H7 (cell line): ENCODE data around the gene FAM107B. TPM values are rescaled to one million over a fixed set of nuclear protein-coding genes. Genes with fewer than 3 reads are reported as not detected.
A peak's percentile ranks its signal among the peaks of the same experiment; 100 is the strongest.
"Not testable (repeated sequence)": the region's sequence is repeated elsewhere in the genome, so short reads cannot be mapped to it uniquely, and the experiment has no call there.

Experiments used
- DNase-seq: peaks from one replicate; pipeline ENCODE4 v3.0.0; 2012
- H3K27me3 ChIP-seq: 2 replicates; pipeline ENCODE4 v1.6.0; 2011; ENCODE audit warnings: mild to moderate bottlenecking, low read length; ENCODE audit not compliant: control insufficient read depth, insufficient read depth
- H3K36me3 ChIP-seq: replicated peaks from 2 replicates; pipeline ENCODE4 v1.5.1; 2011; ENCODE audit warnings: low read length; ENCODE audit not compliant: control insufficient read depth, insufficient read depth
- H3K4me3 ChIP-seq: 2 replicates; pipeline ENCODE4 v1.5.1; 2011; ENCODE audit warnings: low read depth, mild to moderate bottlenecking, control low read depth, low read length, moderate library complexity; ENCODE audit not compliant: insufficient read depth
- total RNA-seq: library from RNA; depleted of rRNA; stranded (reverse); fragments of >200 nt; shearing (Covaris generic); gene quantifications from 2 replicates; pipeline ENCODE4 v1.2.3, GENCODE V29; 2014; rRNA removed

FAM107B gene
- total RNA-seq: 10.1 and 11.3 TPM in 2 replicates

DNA sequence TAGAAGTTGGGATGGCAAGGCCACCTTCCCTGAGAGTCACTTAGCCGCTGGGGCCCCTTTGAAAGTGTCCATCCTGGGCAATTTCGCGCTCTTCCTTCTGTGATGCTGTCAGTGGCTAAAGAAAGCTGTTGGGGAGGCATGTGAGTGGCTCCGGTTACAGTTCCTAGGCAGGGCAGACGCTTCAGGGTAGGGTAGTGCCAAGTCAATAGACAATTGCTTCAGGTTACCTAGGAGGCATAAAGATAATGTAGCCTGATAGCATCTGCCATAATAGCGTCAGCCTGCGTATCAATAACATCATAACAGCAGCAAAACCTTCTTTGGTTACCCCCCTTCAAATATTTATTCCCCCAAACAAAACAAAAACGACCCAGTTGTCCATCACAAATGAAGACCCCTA is at the start of gene FAM107B:
FAM107B (minus strand) TSS at position 101 of the 400 bp plus-strand sequence. CDS start 234 bp downstream, outside the sequence.
- no peak for DNase-seq
- Histone ChIP-seq H3K36me3 (no peaks in the 10 kb centered on the region), H3K27me3 (no peaks in the 10 kb centered on the region), H3K4me3 (no peak within 1 kb of the TSS)

DNA sequence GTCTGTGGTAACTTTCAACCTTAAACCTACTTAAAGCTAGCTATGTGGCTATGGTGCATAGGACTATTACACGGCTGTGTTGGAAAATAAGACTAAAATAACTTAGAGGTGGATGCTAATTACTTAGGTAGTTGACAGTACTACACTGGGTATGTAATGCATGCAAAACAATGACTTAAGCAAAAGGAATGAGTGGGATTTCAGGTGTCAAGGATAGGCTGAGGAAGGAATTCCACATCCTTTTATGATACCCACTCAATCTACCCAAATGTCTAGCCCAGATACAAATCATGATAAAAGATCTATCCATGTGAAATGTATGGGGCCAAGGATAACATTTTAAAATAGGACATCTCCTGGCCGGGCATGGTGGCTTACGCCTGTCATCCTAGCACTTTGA is 49.3 kb upstream of the FAM107B start:
- Histone ChIP-seq H3K4me3 (no peak overlapping the region), H3K27me3 (no peaks in the 10 kb centered on the region), H3K36me3 (no peaks in the 10 kb centered on the region)
- no peak for DNase-seq

DNA sequence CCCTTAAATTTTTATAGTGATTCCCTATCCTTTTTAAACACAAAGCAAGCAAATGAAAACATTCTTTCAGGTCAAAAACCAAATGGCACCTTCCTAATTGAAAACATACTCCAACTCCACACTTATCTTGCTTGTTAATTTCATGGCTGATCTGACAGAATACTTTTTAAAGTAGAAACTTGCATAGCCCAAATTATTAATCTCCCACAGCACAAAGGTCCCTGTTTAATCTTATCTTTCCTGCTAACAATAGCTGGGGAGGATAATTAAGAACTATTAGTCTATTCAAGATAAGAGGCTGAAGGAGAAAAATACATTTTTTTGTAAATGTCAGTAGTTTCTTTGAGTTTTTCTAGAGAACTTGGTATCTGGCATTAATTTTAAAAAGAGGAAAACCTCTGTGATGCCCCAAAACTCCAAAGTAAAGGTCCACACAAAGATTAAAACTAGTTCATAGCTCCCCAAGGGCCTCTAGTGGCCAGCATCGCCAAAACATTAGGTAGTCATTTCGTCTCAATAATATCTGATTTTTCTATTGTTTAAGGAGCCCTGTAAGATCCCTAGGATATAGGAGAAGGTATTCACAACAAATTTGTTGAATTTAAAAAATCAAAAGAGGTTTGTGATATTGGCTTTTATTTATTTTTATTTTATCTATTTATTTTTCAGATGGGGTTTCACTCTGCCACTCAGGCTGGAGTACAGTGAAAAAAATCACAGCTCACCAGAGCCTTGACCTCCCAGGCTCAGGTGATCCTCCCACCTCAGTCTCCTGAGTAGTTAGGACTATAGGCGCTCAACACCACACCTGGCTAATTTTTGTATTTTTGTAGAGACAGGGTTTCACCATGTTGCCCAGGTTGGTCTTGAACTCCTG is 48.4 kb upstream of the FAM107B start:
- DNase-seq: peak; percentile 50
- H3K36me3 ChIP-seq: no peaks in the 10 kb centered on the region
- no peak overlapping the region for H3K4me3 ChIP-seq
- H3K27me3 ChIP-seq: no peaks in the 10 kb centered on the region

DNA sequence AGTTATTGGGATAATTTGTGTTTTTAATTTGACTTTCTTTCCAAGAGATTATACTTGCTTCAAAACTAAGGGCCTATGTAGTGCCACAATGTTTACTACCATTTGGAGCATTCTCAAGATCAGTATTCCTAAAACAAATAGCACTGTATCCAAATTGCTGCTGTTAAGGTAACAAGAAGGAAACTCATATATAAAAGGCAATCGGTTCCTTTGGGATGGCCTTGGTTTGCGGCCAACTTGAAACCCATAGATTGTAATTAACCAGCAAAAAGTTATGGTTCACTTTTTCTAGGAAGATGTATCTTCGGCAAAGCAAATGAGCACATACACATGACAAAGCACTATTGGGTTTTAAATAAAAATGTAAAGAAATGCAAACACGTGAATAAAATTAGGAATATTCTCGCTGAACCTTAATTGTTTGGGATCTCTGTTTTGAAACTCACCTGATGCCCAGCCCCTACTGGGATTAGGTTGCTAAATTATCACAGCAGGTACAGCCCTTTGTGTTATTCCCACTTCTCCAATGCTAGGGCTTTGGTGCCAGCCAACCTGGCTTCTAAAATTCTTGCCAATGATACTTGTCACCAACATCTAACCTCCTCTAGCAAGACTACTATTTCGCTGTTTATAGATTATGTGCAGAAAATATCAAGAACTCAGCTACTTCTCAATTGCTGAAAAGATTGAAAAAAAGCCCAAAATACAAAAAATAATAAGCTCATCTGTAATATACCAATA is 47.1 kb upstream of the FAM107B start:
- H3K27me3 ChIP-seq: no peaks in the 10 kb centered on the region
- no peak overlapping the region for H3K4me3 ChIP-seq
- H3K36me3 ChIP-seq: no peaks in the 10 kb centered on the region
- DNase-seq: no peak

DNA sequence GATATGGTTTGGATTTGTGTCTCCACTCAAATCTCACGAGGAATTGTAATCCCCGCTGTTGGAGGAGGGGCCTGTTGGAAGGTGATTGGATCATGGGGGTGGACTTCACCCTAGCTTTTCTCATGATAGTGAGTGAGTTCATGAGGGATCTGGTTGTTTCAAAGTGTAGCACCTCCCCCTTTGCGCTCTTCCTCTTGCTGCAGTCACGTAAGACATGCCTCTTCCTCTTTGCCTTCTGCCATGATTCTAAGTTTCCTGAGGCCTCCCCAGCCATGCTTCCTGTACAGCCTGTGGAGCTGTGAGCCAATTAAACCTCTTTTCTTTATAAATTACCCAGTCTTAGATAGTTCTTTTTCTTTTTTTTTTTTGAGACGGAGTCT is 46.1 kb upstream of the FAM107B start:
- Histone ChIP-seq H3K4me3 (no peak overlapping the region), H3K36me3 (no peaks in the 10 kb centered on the region), H3K27me3 (no peaks in the 10 kb centered on the region)
- DNase-seq: no peak

DNA sequence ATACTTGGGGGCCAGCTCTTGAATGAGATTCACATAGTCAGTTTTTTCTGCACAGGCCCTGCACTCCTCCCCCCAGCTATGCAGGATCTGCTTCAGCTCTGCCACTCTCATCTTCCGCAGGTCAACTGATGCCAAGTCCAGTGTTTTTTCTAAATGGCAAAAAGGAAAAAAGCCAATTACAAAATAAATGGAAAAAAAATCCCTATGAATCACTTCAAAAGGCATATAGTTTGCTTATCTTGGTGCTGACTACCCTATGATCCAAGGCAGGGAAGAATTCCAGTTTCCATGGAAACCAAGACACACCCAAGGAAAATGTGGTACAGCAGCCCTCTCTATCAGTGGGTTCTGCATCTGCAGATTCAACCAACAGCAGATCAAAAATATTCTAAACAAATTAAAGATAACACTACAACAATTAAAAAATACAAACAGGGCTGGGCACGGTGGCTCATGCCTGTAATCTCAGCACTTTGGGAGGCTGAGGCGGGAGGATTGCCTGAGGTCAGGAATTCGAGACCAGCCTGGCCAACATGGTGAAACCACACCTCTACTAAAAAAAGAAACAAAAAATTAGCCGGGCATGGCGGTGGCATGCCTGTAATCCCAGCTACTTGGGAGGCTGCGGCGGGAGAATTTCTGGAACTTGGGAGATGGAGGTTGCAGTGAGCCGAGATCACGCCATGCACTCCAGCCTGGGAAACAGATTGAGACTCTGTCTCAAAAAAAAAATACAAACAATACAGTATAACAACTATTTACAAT is 45.5 kb upstream of the FAM107B start:
- no peaks in the 10 kb centered on the region for H3K27me3 ChIP-seq
- H3K4me3 ChIP-seq: no peak overlapping the region
- no peak for DNase-seq
- H3K36me3 ChIP-seq: no peaks in the 10 kb centered on the region

DNA sequence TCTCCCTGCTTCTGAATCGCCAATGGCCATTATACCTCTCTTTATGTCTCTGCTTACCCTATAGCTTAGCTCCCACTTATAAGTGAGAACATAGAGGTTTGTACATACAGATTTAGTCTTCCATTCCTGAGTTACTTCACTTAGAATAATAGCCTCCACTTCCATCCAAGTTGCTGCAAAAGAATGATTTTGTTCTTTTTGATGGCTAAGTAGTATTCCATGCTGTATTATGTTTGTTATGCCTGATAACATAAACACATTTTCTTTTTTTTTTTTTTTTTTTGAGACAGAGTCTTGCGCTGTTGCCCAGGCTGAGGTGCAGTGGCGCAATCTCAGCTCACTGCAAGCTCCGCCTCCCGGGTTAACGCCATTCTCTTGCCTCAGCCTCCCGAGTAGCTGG is 42.0 kb upstream of the FAM107B start:
- H3K4me3 ChIP-seq, DNase-seq, H3K27me3 ChIP-seq, H3K36me3 ChIP-seq: not testable (repeated sequence)

DNA sequence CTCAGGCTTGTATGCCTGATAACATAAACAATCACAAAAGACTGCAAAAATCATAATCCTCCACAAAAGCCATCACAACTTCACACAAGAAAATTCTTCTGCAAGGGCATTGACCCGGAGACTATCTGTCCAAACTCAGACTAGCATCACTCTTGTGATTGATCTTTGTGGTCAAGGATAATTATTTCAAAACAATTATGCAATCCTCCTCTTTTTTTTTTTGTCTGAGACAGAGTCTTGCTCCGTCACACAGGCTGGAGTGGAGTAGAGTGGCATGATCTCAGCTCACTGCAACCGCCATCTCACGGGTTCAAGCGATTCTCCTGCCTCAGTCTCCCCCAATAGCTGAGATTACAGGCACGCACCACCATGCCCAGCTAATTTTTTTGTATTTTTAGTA is 41.0 kb upstream of the FAM107B start:
- Histone ChIP-seq H3K36me3 (no peaks in the 10 kb centered on the region), H3K4me3 (no peak overlapping the region), H3K27me3 (no peaks in the 10 kb centered on the region)
- DNase-seq: no peak

DNA sequence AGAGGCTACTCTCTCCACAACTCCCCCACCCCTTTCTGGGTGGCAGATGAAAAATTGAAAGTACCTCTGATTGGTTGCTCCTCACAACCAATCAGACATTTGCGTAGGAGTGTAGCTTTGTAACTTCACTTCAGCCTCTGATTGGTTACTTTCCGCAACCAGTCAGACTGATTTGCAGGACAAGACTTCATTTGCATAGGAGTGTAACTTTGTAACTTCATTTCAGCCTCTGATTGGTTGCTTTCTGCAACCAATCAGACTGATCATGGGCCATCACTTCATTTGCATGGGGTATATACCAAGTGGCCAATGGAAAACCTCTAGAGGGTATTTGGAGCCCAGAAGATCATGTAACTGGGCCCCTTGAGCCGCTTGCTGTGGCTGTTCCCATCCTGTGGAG is 37.6 kb upstream of the FAM107B start:
- Histone ChIP-seq H3K27me3 (no peaks in the 10 kb centered on the region), H3K36me3 (no peaks in the 10 kb centered on the region), H3K4me3 (no peak overlapping the region)
- DNase-seq: peak; percentile 35

DNA sequence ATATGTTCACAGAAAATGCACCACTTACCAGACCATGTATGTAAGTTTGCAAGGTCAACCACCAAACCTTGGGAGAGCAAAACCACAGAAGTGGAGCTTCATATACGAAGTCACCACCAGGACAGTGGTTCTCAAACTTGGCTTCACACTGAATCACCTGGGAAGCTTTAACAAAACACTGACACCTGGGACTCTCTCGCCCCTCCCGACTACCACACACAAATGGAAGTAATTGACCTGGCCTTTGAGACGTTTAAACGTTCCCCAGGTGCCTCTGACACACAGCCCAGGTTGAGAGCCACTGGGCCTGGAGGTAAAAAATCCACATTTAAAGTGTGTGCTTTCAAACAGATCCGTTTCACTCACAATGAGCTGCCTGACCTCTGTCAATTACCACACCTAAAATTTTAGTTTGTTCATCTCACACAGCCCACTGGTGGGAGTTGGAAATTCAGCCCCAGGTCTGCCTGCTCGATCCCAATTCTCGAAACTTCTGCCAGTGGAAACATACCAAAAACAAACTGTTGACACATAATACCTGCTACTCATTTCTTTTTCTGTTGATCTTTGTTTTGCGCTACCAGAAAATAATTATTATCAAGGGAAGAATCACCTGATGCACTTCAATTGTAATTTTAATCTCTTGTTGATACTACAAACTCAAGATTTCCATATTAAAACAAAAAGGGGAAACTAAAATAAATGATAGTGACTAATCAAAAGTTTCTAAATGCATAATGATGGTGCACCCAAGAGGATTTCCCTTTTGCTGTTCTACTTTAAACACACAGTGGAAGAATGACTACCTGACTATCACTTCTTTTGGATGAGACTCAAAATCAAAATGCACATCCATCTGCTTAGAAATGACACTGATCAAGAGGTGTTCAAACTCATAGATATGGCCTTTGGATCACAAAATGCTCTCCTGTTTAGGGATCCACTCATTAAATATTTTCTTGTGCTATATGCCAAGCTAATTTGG is 36.6 kb upstream of the FAM107B start:
- Histone ChIP-seq H3K4me3 (no peak overlapping the region), H3K36me3 (no peaks in the 10 kb centered on the region), H3K27me3 (no peaks in the 10 kb centered on the region)
- DNase-seq: peak; percentile 17

DNA sequence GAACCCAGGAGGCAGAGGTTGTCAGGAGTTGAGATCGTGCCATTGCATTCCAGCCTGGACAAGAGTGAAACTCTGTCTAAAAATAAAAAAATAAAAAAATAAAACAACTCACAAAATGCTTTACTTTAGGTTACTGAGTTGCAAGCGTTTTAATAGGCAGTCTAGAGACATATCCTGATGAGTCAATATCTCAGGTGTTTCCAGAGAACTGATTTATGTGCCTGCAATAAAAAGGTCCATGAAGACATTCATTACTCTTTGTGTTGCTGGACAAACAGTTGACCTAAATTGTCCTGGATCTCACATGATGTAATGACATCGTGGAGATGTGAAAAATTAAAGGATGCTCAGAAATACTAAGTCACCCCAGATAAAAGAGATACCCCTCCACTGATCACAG is 31.6 kb upstream of the FAM107B start:
- no peaks in the 10 kb centered on the region for H3K27me3 ChIP-seq
- no peak overlapping the region for H3K4me3 ChIP-seq
- no peak for DNase-seq
- H3K36me3 ChIP-seq: no peaks in the 10 kb centered on the region

DNA sequence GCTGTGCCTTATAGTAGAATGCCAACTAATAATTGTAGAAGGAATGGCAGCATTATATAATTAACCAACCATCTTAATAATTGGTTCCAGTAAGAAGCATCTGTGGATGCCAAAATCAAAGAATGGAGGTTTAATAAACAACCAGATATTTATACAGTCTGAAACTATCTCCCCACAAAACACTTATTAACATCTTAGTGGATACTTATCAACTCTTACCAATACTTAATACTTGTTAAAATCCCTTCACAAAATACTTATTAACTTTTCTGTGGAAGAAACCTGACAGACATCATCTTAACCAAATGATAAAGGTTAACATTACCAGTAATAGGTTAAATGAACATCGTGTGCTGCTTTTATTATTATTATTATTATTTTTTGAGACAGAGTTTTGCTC is 29.1 kb upstream of the FAM107B start:
- no peak overlapping the region for H3K4me3 ChIP-seq
- H3K36me3 ChIP-seq: no peaks in the 10 kb centered on the region
- no peak for DNase-seq
- no peaks in the 10 kb centered on the region for H3K27me3 ChIP-seq

DNA sequence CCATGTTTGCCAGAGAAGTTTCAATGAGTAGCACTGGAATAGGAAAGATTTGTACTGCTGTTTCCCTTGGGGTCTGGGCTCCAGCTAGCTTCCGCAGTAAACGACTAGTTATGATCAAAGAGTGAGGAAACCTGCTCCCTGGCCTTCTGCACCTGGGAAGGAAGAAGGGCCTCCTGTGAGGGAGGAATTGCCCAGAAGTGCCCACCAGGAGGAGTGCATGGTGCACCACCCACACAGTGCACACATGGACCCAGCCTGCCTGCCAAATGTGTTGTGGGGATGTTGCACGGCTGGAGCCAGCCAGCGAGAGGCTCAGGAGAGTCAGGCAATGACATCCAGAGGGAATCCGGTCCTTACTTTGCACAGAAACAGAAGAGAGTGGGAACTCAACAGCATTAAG is 27.0 kb upstream of the FAM107B start:
- Histone ChIP-seq H3K27me3 (no peaks in the 10 kb centered on the region), H3K4me3 (no peak overlapping the region), H3K36me3 (no peaks in the 10 kb centered on the region)
- peak; percentile 35 for DNase-seq

DNA sequence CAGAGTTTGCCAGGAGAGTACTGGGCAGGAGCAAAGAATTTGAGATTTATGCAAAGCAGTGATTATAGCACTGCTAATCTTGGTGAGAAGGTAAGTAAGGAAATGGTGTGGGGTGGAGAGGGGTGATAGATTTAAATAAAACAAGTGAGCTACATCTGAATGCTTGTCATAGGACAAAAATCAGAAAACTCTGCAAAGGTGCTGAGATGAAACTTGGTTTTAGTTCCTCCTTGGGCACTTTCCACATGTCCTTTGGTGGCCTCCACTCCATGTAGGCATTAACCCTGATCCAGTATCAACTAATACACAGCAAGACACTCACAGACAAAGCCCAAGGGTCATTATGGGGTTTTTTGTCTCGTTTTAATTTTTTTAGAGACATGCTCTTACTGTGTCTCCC is 25.7 kb upstream of the FAM107B start:
- Histone ChIP-seq H3K27me3 (no peaks in the 10 kb centered on the region), H3K36me3 (no peaks in the 10 kb centered on the region), H3K4me3 (no peak overlapping the region)
- no peak for DNase-seq
